HL-60 (cell line): ENCODE measurements around the gene SH3RF3.

ENCODE experiments used
- GABPA ChIP-seq: IDR thresholded peaks from 2 replicates; pipeline ENCODE4 v1.6.1; 2012; ENCODE audit warnings: low read depth
- TF ChIP-seq, protein P1 (sequence below): IDR thresholded peaks from one replicate; pipeline ENCODE4 v1.5.1; 2011; ENCODE audit warnings: low read length, control low read depth, inconsistent platforms; ENCODE audit not compliant: insufficient read depth

DNA sequence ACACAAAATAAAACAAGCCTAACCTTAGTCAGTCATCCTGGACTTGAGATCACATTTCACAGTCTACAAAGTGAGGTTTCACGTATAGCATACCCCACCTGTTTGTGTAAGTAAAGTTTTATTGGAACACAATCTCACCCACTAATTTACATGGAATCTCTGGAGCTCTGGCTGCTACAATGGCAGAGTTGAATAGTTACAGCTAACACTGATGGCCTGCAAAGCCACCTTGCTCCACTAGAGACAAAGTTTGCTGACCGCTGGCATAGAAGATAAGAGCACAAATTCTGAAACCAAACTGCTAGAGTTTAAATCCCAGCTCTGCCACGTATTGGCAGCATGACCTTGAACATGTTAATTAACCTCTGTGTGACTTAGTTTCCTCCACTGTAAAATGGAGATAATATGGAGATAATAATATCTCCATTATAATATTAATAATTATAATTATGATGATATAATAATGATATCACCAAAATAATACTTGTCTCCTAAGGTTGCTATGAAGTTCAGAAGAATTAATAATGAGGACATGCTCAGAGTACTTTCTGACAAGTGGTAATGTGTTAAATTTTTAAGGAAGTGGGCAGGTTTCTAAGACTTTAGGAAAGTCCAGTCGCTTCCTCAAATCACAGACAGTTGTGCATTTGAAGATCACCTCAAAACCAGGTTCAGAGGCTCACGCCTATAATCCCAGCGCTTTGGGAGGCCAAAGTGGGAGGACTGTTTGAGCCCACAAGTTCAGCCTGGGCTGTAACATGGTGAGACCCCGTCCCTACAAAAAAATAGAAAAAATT, 204.6 kb downstream of the SH3RF3 start:
- TF ChIP-seq, protein P1, sequence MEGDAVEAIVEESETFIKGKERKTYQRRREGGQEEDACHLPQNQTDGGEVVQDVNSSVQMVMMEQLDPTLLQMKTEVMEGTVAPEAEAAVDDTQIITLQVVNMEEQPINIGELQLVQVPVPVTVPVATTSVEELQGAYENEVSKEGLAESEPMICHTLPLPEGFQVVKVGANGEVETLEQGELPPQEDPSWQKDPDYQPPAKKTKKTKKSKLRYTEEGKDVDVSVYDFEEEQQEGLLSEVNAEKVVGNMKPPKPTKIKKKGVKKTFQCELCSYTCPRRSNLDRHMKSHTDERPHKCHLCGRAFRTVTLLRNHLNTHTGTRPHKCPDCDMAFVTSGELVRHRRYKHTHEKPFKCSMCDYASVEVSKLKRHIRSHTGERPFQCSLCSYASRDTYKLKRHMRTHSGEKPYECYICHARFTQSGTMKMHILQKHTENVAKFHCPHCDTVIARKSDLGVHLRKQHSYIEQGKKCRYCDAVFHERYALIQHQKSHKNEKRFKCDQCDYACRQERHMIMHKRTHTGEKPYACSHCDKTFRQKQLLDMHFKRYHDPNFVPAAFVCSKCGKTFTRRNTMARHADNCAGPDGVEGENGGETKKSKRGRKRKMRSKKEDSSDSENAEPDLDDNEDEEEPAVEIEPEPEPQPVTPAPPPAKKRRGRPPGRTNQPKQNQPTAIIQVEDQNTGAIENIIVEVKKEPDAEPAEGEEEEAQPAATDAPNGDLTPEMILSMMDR, result no peak
- no peak for TF ChIP-seq GABPA
